Astrocyte (in vitro differentiated cells and primary cell): ENCODE results near the gene GFER. TPM values are rescaled to one million over a fixed set of nuclear protein-coding genes. Genes with fewer than 3 reads are reported as not detected.

Experiments used
- DNase-seq: peaks from one replicate; pipeline ENCODE4 v3.0.0-alpha.2; 2010; ENCODE audit warnings: low read depth
- FAIRE-seq: peaks from 2 replicates; lab custom pipeline; 2011; peaks lifted over from hg19 to GRCh38; lab: Jason Lieb, UNC
- H2AFZ ChIP-seq: 2 replicates; pipeline ENCODE4 v1.6.0; 2012; ENCODE audit warnings: low read depth, low read length, inconsistent platforms
- H3K27ac ChIP-seq: 2 replicates; pipeline ENCODE4 v1.5.1; 2011; ENCODE audit warnings: low read depth, low read length, inconsistent platforms
- H3K27me3 ChIP-seq: 2 replicates; pipeline ENCODE4 v1.6.0; 2011; ENCODE audit warnings: low read length, inconsistent platforms; ENCODE audit not compliant: insufficient read depth
- H3K36me3 ChIP-seq: 2 replicates; pipeline ENCODE4 v1.5.1; 2011; ENCODE audit warnings: low read length, inconsistent platforms; ENCODE audit not compliant: insufficient read depth
- H3K4me1 ChIP-seq: 2 replicates; pipeline ENCODE4 v1.5.1; 2011; ENCODE audit warnings: low read length, inconsistent platforms; ENCODE audit not compliant: insufficient read depth
- H3K4me2 ChIP-seq: 2 replicates; pipeline ENCODE4 v1.6.0; 2012; ENCODE audit warnings: low read length, inconsistent platforms
- H3K4me3 ChIP-seq: 2 replicates; pipeline ENCODE4 v1.5.1; 2011; ENCODE audit warnings: low read depth, mild to moderate bottlenecking, low read length, inconsistent platforms; ENCODE audit not compliant: insufficient read depth
- H3K79me2 ChIP-seq: 2 replicates; pipeline ENCODE4 v1.6.0; 2012; ENCODE audit warnings: mild to moderate bottlenecking, low read length, inconsistent platforms; ENCODE audit not compliant: insufficient read depth
- H3K9ac ChIP-seq: 2 replicates; pipeline ENCODE4 v1.6.0; 2012; ENCODE audit warnings: mild to moderate bottlenecking, low read length, inconsistent platforms
- H3K9me3 ChIP-seq: 2 replicates; pipeline ENCODE4 v1.5.1; 2012; ENCODE audit warnings: low read depth, mild to moderate bottlenecking, low read length, inconsistent platforms; ENCODE audit not compliant: insufficient read depth
- H4K20me1 ChIP-seq: 2 replicates; pipeline ENCODE4 v1.6.0; 2012; ENCODE audit warnings: low read length, inconsistent platforms; ENCODE audit not compliant: insufficient read depth
- H3K27ac Mint-ChIP-seq: one replicate; pipeline ENCODE4 v1.8.0; 2021; ENCODE audit warnings: mild to moderate bottlenecking, mixed read lengths; ENCODE audit not compliant: unreplicated experiment
- H3K27me3 Mint-ChIP-seq: one replicate; pipeline ENCODE4 v1.8.0; 2021; ENCODE audit warnings: low read depth, mixed read lengths; ENCODE audit not compliant: unreplicated experiment
- H3K36me3 Mint-ChIP-seq: one replicate; pipeline ENCODE4 v1.8.0; 2021; ENCODE audit warnings: low read depth, mixed read lengths; ENCODE audit not compliant: unreplicated experiment
- H3K4me1 Mint-ChIP-seq: one replicate; pipeline ENCODE4 v1.8.0; 2021; ENCODE audit warnings: low read depth, mixed read lengths; ENCODE audit not compliant: unreplicated experiment
- H3K4me3 Mint-ChIP-seq: one replicate; pipeline ENCODE4 v1.8.0; 2021; ENCODE audit warnings: mild to moderate bottlenecking, moderate library complexity, mixed read lengths; ENCODE audit not compliant: unreplicated experiment
- H3K9me3 Mint-ChIP-seq: one replicate; pipeline ENCODE4 v1.8.0; 2021; ENCODE audit warnings: mild to moderate bottlenecking, mixed read lengths; ENCODE audit not compliant: unreplicated experiment
- CTCF ChIP-seq: IDR thresholded peaks from 2 replicates; pipeline ENCODE4 v1.5.1; 2011; ENCODE audit warnings: low read depth, mild to moderate bottlenecking, inconsistent platforms, low read length, moderate library complexity; ENCODE audit not compliant: insufficient read depth
- EZH2 ChIP-seq: IDR thresholded peaks from 2 replicates; pipeline ENCODE4 v1.6.1; 2012; ENCODE audit warnings: mild to moderate bottlenecking, low read length, inconsistent platforms; ENCODE audit not compliant: insufficient read depth
- total RNA-seq: library from RNA; stranded (reverse); gene quantifications from 2 replicates; pipeline ENCODE4 v1.2.1, GENCODE V29; 2021

Gene GFER
- total RNA-seq, 1 donor from 2014 or later = 30.4 TPM

- TF ChIP-seq CTCF = no peak
- no peak for TF ChIP-seq EZH2
- no peak overlapping the region for H3K4me3 Mint-ChIP-seq
- no peak for FAIRE-seq
Observed at GRCh38 chr16:1976216-1976520, 7.8 kb upstream of the GFER start.

GRCh38 chr16:1976951-1977874 lies 6.8 kb upstream of the GFER start:
- peaks cover 49% of the 10 kb centered on the region for H4K20me1 ChIP-seq
- H3K4me3 ChIP-seq = no peak overlapping the region
- H3K27me3 ChIP-seq = peaks cover 24% of the 10 kb centered on the region
- H3K9ac ChIP-seq = no peak overlapping the region
- no peak overlapping the region for H3K27ac ChIP-seq
- no peak overlapping the region for H3K27ac Mint-ChIP-seq
- H3K4me3 Mint-ChIP-seq = no peak overlapping the region
- no peaks in the 10 kb centered on the region for H3K9me3 Mint-ChIP-seq
- H3K36me3 Mint-ChIP-seq = peaks cover 6% of the 10 kb centered on the region
- H2AFZ ChIP-seq = no peak overlapping the region
- peaks cover 5% of the 10 kb centered on the region for H3K4me1 Mint-ChIP-seq
- H3K36me3 ChIP-seq = peaks cover 7% of the 10 kb centered on the region
- no peak for FAIRE-seq
- H3K9me3 ChIP-seq = no peaks in the 10 kb centered on the region
- no peak overlapping the region for H3K4me2 ChIP-seq
- H3K27me3 Mint-ChIP-seq = peaks cover 11% of the 10 kb centered on the region
- no peak for DNase-seq
- TF ChIP-seq EZH2 (no peak), CTCF (no peak)
- H3K79me2 ChIP-seq = peaks cover 28% of the 10 kb centered on the region
- peaks cover 6% of the 10 kb centered on the region for H3K4me1 ChIP-seq

More at GRCh38 chr16:1976216-1976520, 7.8 kb upstream of the GFER start:
- no peak overlapping the region for H3K27ac ChIP-seq
- Mint-ChIP-seq H3K9me3 (no peaks in the 10 kb centered on the region), H3K4me1 (peaks cover 8% of the 10 kb centered on the region), H3K27me3 (peaks cover 3% of the 10 kb centered on the region), H3K27ac (no peak overlapping the region), H3K36me3 (peaks cover 6% of the 10 kb centered on the region)
- no peak overlapping the region for H3K9ac ChIP-seq
- peaks cover 7% of the 10 kb centered on the region for H3K36me3 ChIP-seq
- H3K79me2 ChIP-seq = peaks cover 31% of the 10 kb centered on the region
- H2AFZ ChIP-seq = no peak overlapping the region
- H3K4me3 ChIP-seq = no peak overlapping the region
- peaks cover 10% of the 10 kb centered on the region for H3K4me1 ChIP-seq
- peaks cover 39% of the 10 kb centered on the region for H4K20me1 ChIP-seq
- no peak for DNase-seq
- no peak overlapping the region for H3K4me2 ChIP-seq
- peaks cover 15% of the 10 kb centered on the region for H3K27me3 ChIP-seq
- H3K9me3 ChIP-seq = no peaks in the 10 kb centered on the region

GRCh38 chr16:1977875-1978268 lies 6.1 kb upstream of the GFER start:
- H3K4me3 ChIP-seq = no peak overlapping the region
- FAIRE-seq (no peak), DNase-seq (no peak)
- H3K4me1 ChIP-seq = peaks cover 1% of the 10 kb centered on the region
- no peak overlapping the region for H3K4me3 Mint-ChIP-seq
- no peaks in the 10 kb centered on the region for H3K9me3 Mint-ChIP-seq
- H3K79me2 ChIP-seq = peaks cover 21% of the 10 kb centered on the region
- TF ChIP-seq CTCF (no peak), EZH2 (no peak)
- H3K27me3 Mint-ChIP-seq = peaks cover 16% of the 10 kb centered on the region
- H3K4me2 ChIP-seq = no peak overlapping the region
- no peak overlapping the region for H3K27ac ChIP-seq
- H3K36me3 Mint-ChIP-seq = peaks cover 6% of the 10 kb centered on the region
- H4K20me1 ChIP-seq = peaks cover 51% of the 10 kb centered on the region
- H2AFZ ChIP-seq = no peak overlapping the region
- H3K4me1 Mint-ChIP-seq = peaks cover 2% of the 10 kb centered on the region
- H3K36me3 ChIP-seq = peaks cover 7% of the 10 kb centered on the region
- H3K9me3 ChIP-seq = no peaks in the 10 kb centered on the region
- no peak overlapping the region for H3K9ac ChIP-seq
- peaks cover 30% of the 10 kb centered on the region for H3K27me3 ChIP-seq
- H3K27ac Mint-ChIP-seq = no peak overlapping the region
